Left lung (tissue), 10 donors: Measurements from ENCODE around the gene IRF2. TPM values are rescaled to one million over a fixed set of nuclear protein-coding genes. Genes with fewer than 3 reads are reported as not detected.
A peak's percentile ranks its signal among the peaks of the same experiment; 100 is the strongest.
"Not testable (repeated sequence)": the region's sequence is repeated elsewhere in the genome, so short reads cannot be mapped to it uniquely, and the experiment has no call there.

ENCODE experiments used
- ATAC-seq: fragments of 200-7000 bp; cut with Tn5 transposase; one replicate; pipeline ENCODE4 v1.9.1; 2020; ENCODE audit warnings: moderate library complexity
- DNase-seq, 4 donors: peaks; one replicate each; pipeline ENCODE4 v3.0.0-alpha.2; 2013 to 2020
- H3K27ac ChIP-seq, 2 donors: fragments of 200-600 bp; sonication (generic) in 1 of 2; one replicate each; pipeline versions ENCODE4 v1.5.0 to v1.8.0; 2020 to 2021
- H3K27me3 ChIP-seq, 2 donors: fragments of 200-600 bp; sonication (generic) in 1 of 2; one replicate each; pipeline versions ENCODE4 v1.5.0 to v1.8.0; 2020 to 2021
- H3K36me3 ChIP-seq, 2 donors: fragments of 200-600 bp; sonication (generic) in 1 of 2; one replicate each; pipeline versions ENCODE4 v1.5.0 to v1.8.0; 2020 to 2021
- H3K4me1 ChIP-seq, 2 donors: fragments of 200-600 bp; one replicate each; pipeline ENCODE4 v1.8.0; 2021
- H3K4me3 ChIP-seq, 2 donors: fragments of 200-600 bp; sonication (generic) in 1 of 2; one replicate each; pipeline versions ENCODE4 v1.5.0 to v1.8.0; 2020 to 2021; ENCODE audit warnings: mild to moderate bottlenecking in 1 of 2
- H3K9me3 ChIP-seq, 2 donors: fragments of 200-600 bp; sonication (generic) in 1 of 2; one replicate each; pipeline versions ENCODE4 v1.5.0 to v1.8.0; 2020 to 2021
- CTCF ChIP-seq, 2 donors: fragments of 200-600 bp; sonication (generic) in 1 of 2; IDR thresholded peaks; one replicate each; pipeline versions ENCODE4 v1.5.0 to v1.8.0; 2021; ENCODE audit warnings: antibody characterized with exemption in 2 of 2
- intact Hi-C, 2 donors: fragments of 100-400 bp; cut with DNase I; formaldehyde crosslinking; loops; one replicate each; pipeline versions ENCODE4 v1.11.2 to v1.14.2; 2022
- polyA plus RNA-seq, 6 donors: library from polyadenylated mRNA; unstranded; fragments of 120-200 nt; gene quantifications; one replicate each; pipeline ENCODE4 v1.2.1, GENCODE V29; 2013; ENCODE audit not compliant: insufficient read length in 6 of 6
- total RNA-seq, 2 donors: library from RNA; stranded (reverse); fragmentation: NEBNext Ultra II Directional; extraction: Animal tissue kit (Norgen Biotek cat#: 25700); gene quantifications; one replicate each; pipeline ENCODE4 v1.2.1, GENCODE V29; 2021
- donor health status: DM: no; HTN: yes; CAD: no.
- donor health status: DM: no; HTN: no; CAD: no.

IRF2 gene
- total and polyA plus RNA-seq, 8 donors: 32.8 to 50.2 (median 47.0) TPM

- intact Hi-C loops: no loop called here
- H3K27me3 ChIP-seq: no peaks in the 10 kb centered on the region
- peaks cover 21 to 79% of the 10 kb centered on the region in 2 donors for H3K4me1 ChIP-seq
- TF ChIP-seq CTCF (IDR thresholded peaks at IDR 0.05): no peak
- H3K9me3 ChIP-seq: no peaks in the 10 kb centered on the region
- peak; percentile 10 for ATAC-seq
- DNase-seq: peak in 1 of 4 donors; percentile 63
- H3K27ac ChIP-seq: peak overlapping the region; percentile 82 to 99
- H3K4me3 ChIP-seq: no peak overlapping the region
- H3K36me3 ChIP-seq: no peaks in the 10 kb centered on the region
Measured at GRCh38 chr4:184345573-184345922, 128.8 kb downstream of the IRF2 start.

- Histone ChIP-seq H3K36me3 (no peaks in the 10 kb centered on the region), H3K4me3 (no peak overlapping the region), H3K4me1 (peaks cover 21 to 76% of the 10 kb centered on the region in 2 donors), H3K27me3 (no peaks in the 10 kb centered on the region), H3K27ac (peak overlapping the region; percentile 40 to 99), H3K9me3 (no peaks in the 10 kb centered on the region)
- DNase-seq: no peak
- intact Hi-C loops: no loop called here
- ATAC-seq: no peak
- TF ChIP-seq CTCF (IDR thresholded peaks at IDR 0.05): no peak
Measured at GRCh38 chr4:184344899-184345572, 129.3 kb downstream of the IRF2 start.

- no peaks in the 10 kb centered on the region for H3K9me3 ChIP-seq
- no peak for TF ChIP-seq CTCF (IDR thresholded peaks at IDR 0.05)
- no peaks in the 10 kb centered on the region for H3K36me3 ChIP-seq
- H3K4me1 ChIP-seq: peaks cover 21 to 74% of the 10 kb centered on the region in 2 donors
- ATAC-seq: no peak
- no peak overlapping the region for H3K4me3 ChIP-seq
- no peak for DNase-seq
- no peaks in the 10 kb centered on the region for H3K27me3 ChIP-seq
- peak overlapping the region in 1 of 2 donors; percentile 99 for H3K27ac ChIP-seq
- intact Hi-C loops: no loop called here
Measured at GRCh38 chr4:184344435-184344834, 129.9 kb downstream of the IRF2 start.

- ATAC-seq: peak; percentile 88
- DNase-seq: peak in 3 of 4 donors; percentile 78 to 81 (median 78)
- intact Hi-C loops: no loop called here
- Histone ChIP-seq H3K9me3 (no peaks in the 10 kb centered on the region), H3K4me1 (peaks cover 17 to 73% of the 10 kb centered on the region in 2 donors), H3K27me3 (no peaks in the 10 kb centered on the region), H3K27ac (peak overlapping the region; percentile 75 to 99), H3K4me3 (peak overlapping the region; percentile 47 to 53), H3K36me3 (no peaks in the 10 kb centered on the region)
- no peak for TF ChIP-seq CTCF (IDR thresholded peaks at IDR 0.05)
Measured at GRCh38 chr4:184343502-184344177, 130.7 kb downstream of the IRF2 start.

GRCh38 chr4:184342857-184343237, 131.5 kb downstream of the IRF2 start:
- H3K27me3 ChIP-seq, ATAC-seq, H3K9me3 ChIP-seq, intact Hi-C loops, H3K36me3 ChIP-seq, DNase-seq: not testable (repeated sequence)
- Histone ChIP-seq H3K4me1 (peaks cover 9 to 65% of the 10 kb centered on the region in 2 donors), H3K27ac (peak overlapping the region in 1 of 2 donors; percentile 99), H3K4me3 (peak overlapping the region in 1 of 2 donors; percentile 53)
